HG02970 (cell line): ENCODE data around the gene TAF1C.

ENCODE experiments used
- ATAC-seq: cut with Tn5 transposase; IDR thresholded peaks from one replicate; pipeline ENCODE4 v1.9.1; 2021; ENCODE audit warnings: mild to moderate bottlenecking, moderate library complexity, moderate number of reproducible peaks; ENCODE audit not compliant: unreplicated experiment, low FRiP score

Gene TAF1C

GRCh38 chr16:84190731-84191388 lies 4.0 kb upstream of the TAF1C start, which contains the start of gene ADAD2:
Gene ADAD2 (plus strand): TSS chr16:84191157. CDS start chr16:84191231, 74 bp downstream.
- no peak for ATAC-seq

DNA sequence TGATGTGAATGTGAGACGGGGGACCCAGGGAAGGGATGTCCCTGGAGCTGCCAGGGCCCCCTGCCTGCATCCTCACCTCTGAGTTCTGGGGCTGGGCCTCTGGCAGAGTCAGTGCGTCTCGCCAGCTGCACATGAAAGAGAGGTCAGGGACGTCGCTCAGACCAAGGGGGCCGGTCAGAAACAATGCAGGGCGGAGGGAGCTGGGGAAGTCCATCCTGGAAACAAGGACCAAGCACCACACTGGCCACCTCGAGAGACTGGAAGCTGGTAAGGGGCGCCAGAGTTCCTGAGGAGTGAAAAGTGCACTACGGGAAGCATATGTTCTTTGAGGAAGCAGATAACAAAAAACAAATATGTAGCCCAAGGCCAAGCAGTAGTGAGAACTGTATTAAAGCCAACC lies 2.1 kb downstream of the TAF1C start:
- ATAC-seq = no peak

DNA sequence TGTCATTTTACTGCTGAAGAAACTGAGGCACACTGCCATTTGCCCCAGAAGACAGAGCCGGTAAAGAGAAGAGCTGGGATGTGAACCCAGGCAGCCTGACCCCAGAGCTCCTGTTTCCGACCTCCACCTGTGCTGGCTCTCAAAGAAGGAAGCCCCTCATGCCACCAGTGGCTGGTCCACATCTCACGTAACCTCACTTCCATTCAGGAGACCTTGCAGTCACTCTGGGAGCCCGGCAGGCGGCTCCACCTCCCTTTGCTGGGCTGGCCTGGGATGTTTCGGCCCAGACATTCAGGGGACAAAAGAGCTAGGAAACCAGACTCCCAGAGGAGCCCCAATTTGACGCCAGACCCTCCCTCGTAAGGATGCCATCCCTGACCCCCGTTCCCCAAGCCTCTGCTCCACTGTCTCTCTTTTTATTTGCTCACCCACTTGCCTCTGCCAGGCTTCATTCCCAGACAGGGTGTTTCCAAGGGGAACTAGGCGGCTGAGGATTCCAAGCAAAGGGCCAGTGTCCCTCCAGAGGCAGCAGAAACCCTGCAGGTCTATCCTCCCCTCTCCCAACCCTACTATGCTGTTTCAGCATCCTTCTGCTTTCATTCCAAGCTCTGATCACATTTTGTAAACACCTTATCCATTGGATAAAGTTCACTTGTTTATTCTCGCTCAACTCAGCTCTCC lies 2.8 kb downstream of the TAF1C start:
- ATAC-seq = no peak

GRCh38 chr16:84183572-84183875 lies 3.3 kb downstream of the TAF1C start:
- no peak for ATAC-seq

DNA sequence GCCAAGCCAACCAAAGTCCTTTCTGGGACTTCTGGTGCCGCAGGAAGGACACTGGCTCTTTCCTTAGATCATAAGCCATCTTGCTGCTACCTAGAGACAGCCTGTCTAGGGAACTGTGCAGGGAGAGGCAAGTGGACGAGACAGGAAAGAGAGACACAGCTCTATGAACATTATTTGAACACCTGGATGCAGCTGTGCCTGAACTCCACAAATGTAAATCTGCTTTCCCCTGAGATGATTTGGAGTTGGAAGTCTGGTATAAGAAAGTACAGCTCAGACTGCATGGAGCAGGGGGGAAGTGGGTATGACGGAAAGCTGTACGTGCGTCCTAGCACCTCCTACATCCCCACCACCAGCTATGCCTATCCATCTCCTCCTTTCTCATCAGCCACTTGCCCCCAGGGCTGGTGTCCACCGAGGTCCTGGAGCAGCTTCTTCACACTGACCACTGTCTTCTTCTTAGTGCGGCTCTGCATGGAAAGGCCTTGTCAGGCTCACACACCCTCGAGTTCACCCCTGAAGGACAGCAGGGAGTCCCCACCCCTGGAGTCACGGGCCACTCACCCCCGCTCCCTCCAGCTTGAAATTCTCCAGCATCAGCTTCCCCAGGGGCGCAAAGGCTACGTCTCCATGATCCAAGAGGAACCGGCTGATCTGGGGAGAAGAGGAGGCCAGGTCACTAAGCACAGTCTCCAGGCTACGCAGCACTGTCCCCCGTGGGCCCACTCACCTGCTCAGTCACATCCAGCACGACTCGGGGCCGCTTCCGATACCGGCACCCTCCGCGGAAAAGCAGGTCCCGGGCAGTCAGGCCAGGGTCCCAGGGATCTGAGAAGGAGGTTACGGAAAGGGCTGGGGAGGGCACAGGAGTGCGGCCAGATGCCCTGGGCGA lies 3.9 kb downstream of the TAF1C start:
- ATAC-seq = no peak

- no peak for ATAC-seq
These were observed 4.8 kb downstream of the TAF1C start for GRCh38 chr16:84182104-84182503.

DNA sequence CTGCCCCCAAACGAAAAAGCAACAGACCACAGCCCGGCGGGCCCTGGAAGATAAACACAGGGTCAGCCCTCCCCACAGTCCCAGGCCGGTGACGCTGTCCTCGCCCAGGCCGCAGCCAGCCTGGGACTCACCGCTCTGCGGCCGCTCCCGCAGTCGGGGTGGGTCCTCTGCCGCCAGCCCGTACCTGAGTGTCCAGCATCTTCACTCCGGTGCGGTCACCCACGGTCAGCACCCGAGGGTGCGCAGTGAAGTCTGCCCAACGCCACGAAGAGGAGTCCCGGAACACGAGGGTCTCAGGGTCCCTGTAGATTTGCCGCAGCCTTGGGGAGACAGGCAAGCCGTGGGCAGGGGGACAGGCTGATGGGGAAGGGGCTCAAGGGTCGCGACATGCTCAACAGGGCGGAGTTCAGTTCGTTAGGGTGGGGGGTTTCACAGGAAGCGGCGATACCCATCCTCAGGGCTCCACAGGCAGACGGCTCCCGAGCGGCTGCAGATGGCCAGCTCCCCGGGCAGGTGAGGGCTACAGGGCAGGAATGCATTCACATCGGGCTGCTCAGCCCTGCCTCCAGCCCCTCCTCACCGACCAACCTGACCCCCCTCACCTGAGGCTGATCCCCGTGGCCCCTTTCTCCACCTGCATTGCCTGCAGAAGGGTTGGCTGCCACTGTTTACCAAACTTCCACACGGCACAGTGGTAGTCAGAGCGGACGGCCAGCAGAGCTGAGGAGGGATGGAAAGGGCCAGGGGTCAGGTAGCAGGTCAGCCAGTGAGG lies 5.5 kb downstream of the TAF1C start:
- no peak for ATAC-seq

DNA sequence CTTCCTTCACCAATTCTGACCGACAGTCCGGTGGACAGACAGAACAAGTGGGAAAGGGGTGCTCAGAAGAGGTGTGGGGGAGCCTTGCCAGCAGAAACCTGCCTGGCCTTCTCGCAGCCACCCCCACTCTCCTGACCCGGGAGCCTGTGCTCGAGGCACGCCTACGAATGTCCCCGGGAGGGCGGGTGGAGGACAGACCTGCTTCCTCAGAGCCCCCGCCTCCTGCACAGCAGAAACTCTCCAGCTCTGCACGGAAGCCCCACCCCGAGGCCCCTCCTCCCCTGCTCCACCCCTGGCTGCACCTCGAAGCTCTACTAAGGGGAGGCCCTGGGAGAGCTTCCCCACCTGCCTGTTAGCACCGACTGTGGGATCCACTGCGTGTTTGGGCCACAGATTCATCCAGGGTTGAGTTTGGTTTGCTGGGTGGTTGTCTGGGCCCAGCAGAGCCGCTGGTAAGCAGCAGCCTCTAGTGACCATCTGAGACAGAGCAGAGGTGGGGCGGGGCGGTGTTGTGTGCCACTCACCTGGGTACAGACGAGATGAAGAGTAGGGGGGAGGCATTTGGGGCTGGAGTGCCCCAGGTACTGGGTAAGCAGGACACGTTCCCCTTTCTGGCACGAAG lies 6.2 kb downstream of the TAF1C start:
- ATAC-seq = no peak

DNA sequence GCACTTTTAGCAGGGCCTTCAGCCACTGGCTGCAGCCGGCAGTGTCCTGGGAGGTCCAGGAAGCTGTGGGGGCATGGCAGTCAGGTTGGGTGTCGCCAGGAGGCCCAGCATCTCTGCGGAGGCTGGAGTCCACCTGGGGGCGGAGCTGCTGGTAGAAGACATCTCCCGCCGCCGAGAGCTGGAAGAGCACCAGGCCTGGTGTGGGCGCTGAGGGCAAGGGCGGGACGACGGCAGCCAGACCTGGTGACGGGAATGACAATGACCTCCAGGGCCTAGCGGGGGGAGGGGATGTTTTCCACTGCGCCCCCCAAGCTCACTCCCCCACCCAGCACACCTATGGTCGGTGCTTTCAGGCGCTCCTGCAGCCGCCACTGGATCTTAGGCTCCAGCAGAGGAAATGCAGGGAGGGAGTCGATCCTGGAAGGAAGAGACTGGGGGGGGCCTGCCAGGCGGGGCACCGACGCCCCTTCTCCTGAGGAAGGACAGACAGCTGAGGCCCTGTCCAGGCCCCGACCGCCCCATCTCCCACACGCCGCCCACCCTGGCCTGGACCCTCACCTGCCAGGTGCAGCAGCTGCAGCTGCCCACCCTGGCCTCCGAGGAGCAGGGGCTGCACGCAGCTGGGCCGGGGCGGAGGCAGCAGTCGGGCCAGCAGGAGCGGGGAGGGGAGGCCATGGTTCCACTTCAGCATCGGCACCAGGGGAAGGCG lies 7.1 kb downstream of the TAF1C start:
- ATAC-seq = no peak

DNA sequence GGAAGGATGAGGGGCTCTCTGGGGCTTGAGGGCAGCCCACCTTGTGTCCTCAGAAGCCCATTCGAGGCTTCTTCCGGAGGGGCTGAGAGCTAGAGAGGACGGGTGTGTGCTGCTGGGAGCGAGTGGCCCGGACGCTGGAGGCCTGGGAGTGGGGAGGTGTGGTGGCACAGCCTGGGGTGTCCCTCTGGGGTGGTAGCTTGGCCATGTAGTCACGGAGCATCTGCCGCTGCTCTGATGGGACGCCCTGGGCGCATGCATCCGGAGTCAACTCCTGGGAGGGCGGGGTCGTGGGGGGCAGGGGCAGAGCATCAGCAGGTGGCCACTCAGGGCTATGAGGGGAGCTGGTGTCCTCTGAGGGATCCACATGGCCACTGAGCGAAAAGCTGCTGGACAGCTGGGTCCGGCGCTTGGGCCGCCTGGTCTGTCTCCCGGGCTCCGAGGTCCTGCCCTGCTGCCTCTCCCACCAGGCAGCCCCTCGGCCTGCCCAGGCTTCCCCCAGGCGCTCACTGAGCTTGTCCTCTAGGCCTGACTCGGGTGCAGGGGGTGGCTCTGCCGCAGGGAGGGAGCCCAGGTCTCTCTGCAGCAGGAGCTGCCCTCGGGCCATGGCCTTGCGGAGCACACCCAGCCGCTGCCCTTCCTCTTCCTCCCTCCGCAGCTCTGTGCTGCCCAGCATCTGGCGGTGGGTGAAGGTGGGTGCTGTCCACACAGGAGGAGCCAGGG lies 7.8 kb downstream of the TAF1C start:
- no peak for ATAC-seq

DNA sequence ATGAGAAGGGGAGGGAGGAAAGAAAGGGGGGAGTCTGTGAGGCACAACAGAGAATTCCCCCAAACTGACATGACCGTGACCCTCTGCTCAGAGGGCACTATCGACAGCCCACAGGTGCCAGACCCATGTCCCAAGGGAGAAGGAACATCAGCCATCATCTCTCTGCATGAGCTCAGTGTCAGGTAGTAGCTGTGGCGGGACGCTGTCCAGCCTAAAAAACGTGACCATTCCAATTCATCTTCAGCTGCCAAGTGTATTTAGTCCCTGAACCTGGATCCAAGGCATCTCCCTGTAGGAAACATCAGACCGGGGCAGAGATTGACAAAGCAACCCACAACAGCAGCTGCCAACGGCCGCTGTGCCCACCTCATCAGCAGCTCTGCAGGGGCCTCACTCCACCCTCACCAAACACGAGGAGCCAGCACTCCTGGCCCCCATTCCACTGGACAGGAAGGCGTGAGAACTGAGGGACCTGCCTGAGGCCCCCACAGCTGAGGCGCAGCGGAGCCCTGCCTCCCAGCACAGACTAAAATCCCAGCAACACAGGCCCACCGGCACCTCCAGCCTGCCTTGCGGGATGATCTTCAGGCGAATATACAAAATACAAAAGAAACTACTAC lies 8.6 kb downstream of the TAF1C start:
- no peak for ATAC-seq

DNA sequence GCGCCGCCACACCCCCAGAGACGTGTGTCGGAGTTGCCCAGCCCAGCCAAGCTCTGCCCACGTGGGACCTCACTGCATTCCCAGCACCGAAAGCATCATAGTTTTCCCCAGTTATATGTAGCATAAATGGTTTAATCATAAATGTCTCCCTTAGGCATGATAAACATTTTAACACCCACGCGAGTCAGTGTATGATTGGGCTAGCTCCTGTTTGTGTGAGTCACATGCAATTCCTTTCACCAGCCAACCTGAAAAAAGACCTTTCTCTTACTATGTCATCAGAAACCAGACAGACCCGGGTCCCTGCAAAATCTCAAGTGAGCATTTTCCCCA lies 9.2 kb downstream of the TAF1C start:
- no peak for ATAC-seq

GRCh38 chr16:84176192-84177053 lies 10.4 kb downstream of the TAF1C start:
- ATAC-seq = no peak

DNA sequence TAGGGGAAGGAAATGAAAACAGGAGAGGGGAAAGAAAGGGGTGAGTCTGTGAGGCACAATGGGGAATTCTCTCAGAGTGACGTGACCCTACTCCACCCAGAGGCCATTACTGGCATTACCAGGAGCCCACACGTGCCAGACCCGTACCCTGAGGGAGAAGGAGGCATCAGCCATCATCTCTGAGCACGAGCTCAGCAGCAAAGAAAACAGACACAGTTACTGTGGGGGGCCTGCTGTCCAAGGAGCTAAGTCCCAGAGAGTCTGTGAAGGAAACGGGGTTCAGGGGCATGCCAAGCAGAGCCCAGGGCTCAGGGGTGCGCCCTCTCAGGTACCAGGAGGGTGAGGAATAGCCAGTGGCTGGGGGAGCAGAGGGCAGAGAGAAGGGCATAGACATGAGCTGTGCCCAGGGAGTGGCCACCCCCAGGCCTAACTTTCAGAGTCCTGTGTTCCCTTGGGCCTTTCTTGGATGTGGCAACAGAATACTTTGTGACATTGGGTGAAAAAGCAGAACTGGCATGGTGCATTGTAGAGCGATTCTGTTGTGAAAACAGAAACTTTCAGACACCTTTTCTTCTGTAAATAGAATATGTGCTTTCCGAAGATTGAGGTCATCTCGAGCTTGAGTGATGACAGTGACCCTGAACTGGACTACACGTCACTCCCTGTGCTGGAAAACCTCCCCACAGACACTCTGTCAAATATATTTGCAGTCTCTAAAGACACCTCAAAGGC lies 11.3 kb downstream of the TAF1C start:
- no peak for ATAC-seq

DNA sequence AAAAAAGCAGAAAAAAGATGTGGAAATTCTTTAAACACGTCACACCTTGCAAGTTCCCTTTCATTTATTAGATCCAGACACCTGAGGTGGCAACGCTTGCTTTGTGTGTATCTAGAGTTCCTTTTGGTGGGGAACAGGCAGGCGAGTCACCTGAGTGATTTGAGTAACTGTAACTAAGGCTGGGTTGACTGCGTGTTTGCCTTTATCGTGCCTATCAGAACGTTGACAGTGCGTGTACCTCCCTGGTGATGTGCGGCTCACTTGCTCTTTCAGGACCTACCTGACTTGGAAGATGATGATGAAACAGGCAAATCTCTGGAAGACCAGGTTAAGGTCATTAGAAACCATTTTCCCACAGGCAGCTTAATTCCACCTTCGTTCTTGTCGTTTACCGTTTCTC lies 12.5 kb downstream of the TAF1C start:
- ATAC-seq = no peak

GRCh38 chr16:84169765-84170310 lies 17.0 kb downstream of the TAF1C start:
- ATAC-seq = no peak
